Brain microvascular endothelial cell (primary cell): ENCODE measurements around the gene HS6ST2.
"Not testable (repeated sequence)": the region's sequence is repeated elsewhere in the genome, so short reads cannot be mapped to it uniquely, and the experiment has no call there.

ENCODE experiments used
- DNase-seq: peaks from one replicate; pipeline ENCODE4 v3.0.0-alpha.2; 2020
- H3K27ac ChIP-seq: fragments of 250-450 bp; sonication (Bioruptor Pico); 2 replicates; pipeline ENCODE4 v1.5.1; 2020; ENCODE audit warnings: mild to moderate bottlenecking, moderate library complexity
- H3K27me3 ChIP-seq: fragments of 250-450 bp; sonication (Bioruptor Pico); replicated peaks from 2 replicates; pipeline ENCODE4 v1.5.1; 2020; ENCODE audit warnings: mild to moderate bottlenecking
- H3K36me3 ChIP-seq: fragments of 250-450 bp; sonication (Bioruptor Pico); replicated peaks from 2 replicates; pipeline ENCODE4 v1.5.1; 2020; ENCODE audit warnings: mild to moderate bottlenecking
- H3K4me3 ChIP-seq: 2 replicates; pipeline ENCODE4 v1.5.1; 2011; ENCODE audit warnings: low read depth, mild to moderate bottlenecking, control low read depth, low read length, moderate library complexity
- CTCF ChIP-seq: IDR thresholded peaks from 2 replicates; pipeline ENCODE4 v1.5.1; 2011; ENCODE audit warnings: low read depth, mild to moderate bottlenecking, moderate library complexity, low read length, control low read depth, inconsistent platforms; ENCODE audit errors: missing control alignments
- in situ Hi-C: cut with HindIII; loops from 2 replicates; pipeline ENCODE4 v1.10.0; 2017; ENCODE audit warnings: low sequenced_read_pairs, low pct_ligation_motif_present

The HS6ST2 gene

GRCh38 chrX:132954323-132954722, 4.1 kb downstream of the HS6ST2 start:
- Histone ChIP-seq H3K36me3 (no peaks in the 10 kb centered on the region), H3K27me3 (peaks cover 6% of the 10 kb centered on the region), H3K4me3 (no peak overlapping the region), H3K27ac (no peak overlapping the region)
- in situ Hi-C loops: no loop called here
- TF ChIP-seq CTCF: no peak
- no peak for DNase-seq

GRCh38 chrX:132953354-132953753, 5.1 kb downstream of the HS6ST2 start:
- no peak overlapping the region for H3K27ac ChIP-seq
- in situ Hi-C loops: no loop called here
- DNase-seq: no peak
- no peak overlapping the region for H3K4me3 ChIP-seq
- no peaks in the 10 kb centered on the region for H3K36me3 ChIP-seq
- no peak for TF ChIP-seq CTCF
- H3K27me3 ChIP-seq: peaks cover 6% of the 10 kb centered on the region

- no peak overlapping the region for H3K27ac ChIP-seq
- H3K4me3 ChIP-seq: no peak overlapping the region
- no peaks in the 10 kb centered on the region for H3K27me3 ChIP-seq
- DNase-seq: no peak
- peak; percentile 39 for TF ChIP-seq CTCF
- no peaks in the 10 kb centered on the region for H3K36me3 ChIP-seq
- in situ Hi-C loops: no loop called here
Measured at GRCh38 chrX:132948648-132949260, 9.7 kb downstream of the HS6ST2 start.

GRCh38 chrX:132945055-132945599, 13.3 kb downstream of the HS6ST2 start:
- H3K27ac ChIP-seq, H3K4me3 ChIP-seq, H3K27me3 ChIP-seq, in situ Hi-C loops, H3K36me3 ChIP-seq, DNase-seq: not testable (repeated sequence)

GRCh38 chrX:132940727-132941327, 17.6 kb downstream of the HS6ST2 start:
- in situ Hi-C loops: no loop called here
- DNase-seq: no peak
- H3K27me3 ChIP-seq: no peaks in the 10 kb centered on the region
- TF ChIP-seq CTCF: peak; percentile 48
- no peak overlapping the region for H3K4me3 ChIP-seq
- no peaks in the 10 kb centered on the region for H3K36me3 ChIP-seq
- no peak overlapping the region for H3K27ac ChIP-seq

GRCh38 chrX:132933170-132933569, 25.3 kb downstream of the HS6ST2 start:
- DNase-seq: no peak
- Histone ChIP-seq H3K27ac (no peak overlapping the region), H3K27me3 (no peaks in the 10 kb centered on the region), H3K36me3 (no peaks in the 10 kb centered on the region), H3K4me3 (no peak overlapping the region)
- TF ChIP-seq CTCF: no peak
- in situ Hi-C loops: no loop called here
